ENCODE measurements around the gene EYA2.

Gene EYA2

GRCh38 chr20:46974669-46975434 is 80.2 kb downstream of the EYA2 start:
- no peak for TF ChIP-seq CTCF (IDR thresholded peaks at IDR 0.05; ENCODE audit: low read depth, low read length)
- H3K4me3 ChIP-seq (ENCODE audit: low read depth, low read length) = no peak overlapping the region
- in situ Hi-C loops (cut with HindIII; ENCODE audit: low sequenced_read_pairs) = no loop called here
- no peak for DNase-seq (ENCODE audit: low read depth, low spot score)

DNA sequence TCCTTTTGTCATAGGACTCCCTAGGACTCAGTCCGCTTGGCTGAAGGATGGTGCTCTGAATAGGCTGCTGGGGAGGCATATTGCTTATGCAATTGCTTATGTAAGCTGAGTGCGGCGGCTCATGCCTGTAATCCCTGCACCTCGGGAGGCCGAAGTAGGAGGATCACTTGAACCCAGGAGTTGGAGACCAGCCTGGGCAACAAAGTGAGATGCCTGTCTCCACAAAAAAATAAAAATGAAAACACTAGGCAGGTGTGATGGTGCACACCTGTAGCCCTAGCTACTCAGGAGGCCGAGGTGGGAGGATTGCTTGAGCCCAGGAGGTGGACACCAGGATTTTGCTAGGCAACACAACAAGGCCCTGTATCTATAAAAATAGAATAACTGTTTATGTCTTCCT is 81.3 kb downstream of the EYA2 start:
- H3K4me3 ChIP-seq (ENCODE audit: low read depth, low read length) = no peak overlapping the region
- no peak for TF ChIP-seq CTCF (IDR thresholded peaks at IDR 0.05; ENCODE audit: low read depth, low read length)
- in situ Hi-C loops (cut with HindIII; ENCODE audit: low sequenced_read_pairs) = no loop called here
- no peak for DNase-seq (ENCODE audit: low read depth, low spot score)

- in situ Hi-C loops (cut with HindIII; ENCODE audit: low sequenced_read_pairs) = no loop called here
- H3K4me3 ChIP-seq (ENCODE audit: low read depth, low read length) = no peak overlapping the region
- no peak for TF ChIP-seq CTCF (IDR thresholded peaks at IDR 0.05; ENCODE audit: low read depth, low read length)
- no peak for DNase-seq (ENCODE audit: low read depth, low spot score)
Measured at GRCh38 chr20:46977204-46977603, 82.6 kb downstream of the EYA2 start.

- no peak for DNase-seq (ENCODE audit: low read depth, low spot score)
- no peak for TF ChIP-seq CTCF (IDR thresholded peaks at IDR 0.05; ENCODE audit: low read depth, low read length)
- H3K4me3 ChIP-seq (ENCODE audit: low read depth, low read length) = no peak overlapping the region
- in situ Hi-C loops (cut with HindIII; ENCODE audit: low sequenced_read_pairs) = no loop called here
Measured at GRCh38 chr20:46977909-46978588, 83.4 kb downstream of the EYA2 start.

DNA sequence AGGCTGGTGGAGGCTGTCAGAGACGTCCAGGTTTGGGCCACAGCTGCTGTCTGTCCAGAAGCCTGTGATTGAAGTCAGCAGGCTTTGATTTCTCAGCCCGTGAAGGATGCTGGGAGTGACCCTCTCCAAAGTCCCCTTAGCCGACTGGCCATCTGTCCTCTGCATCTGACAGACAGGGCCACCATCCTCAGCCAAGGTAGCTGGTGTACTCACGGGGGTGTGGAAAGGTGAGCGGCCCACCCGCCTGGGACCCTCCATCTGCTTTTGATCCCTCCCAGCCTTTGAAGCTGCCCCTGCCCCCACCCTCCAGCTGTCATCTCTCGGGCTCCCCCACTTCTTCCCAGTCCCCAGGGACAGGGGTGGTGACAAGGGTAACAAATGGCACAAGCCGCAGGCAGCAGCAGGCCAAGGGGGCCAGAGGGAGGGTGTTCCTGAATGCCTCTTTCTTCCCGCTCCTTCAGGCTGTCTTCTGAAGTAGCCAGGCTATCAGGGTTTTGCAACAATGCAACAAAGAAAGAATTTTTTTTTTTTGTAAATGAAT is 84.4 kb downstream of the EYA2 start:
- DNase-seq (ENCODE audit: low read depth, low spot score) = no peak
- in situ Hi-C loops (cut with HindIII; ENCODE audit: low sequenced_read_pairs) = no loop called here
- no peak overlapping the region for H3K4me3 ChIP-seq (ENCODE audit: low read depth, low read length)
- TF ChIP-seq CTCF (IDR thresholded peaks at IDR 0.05; ENCODE audit: low read depth, low read length) = no peak

DNA sequence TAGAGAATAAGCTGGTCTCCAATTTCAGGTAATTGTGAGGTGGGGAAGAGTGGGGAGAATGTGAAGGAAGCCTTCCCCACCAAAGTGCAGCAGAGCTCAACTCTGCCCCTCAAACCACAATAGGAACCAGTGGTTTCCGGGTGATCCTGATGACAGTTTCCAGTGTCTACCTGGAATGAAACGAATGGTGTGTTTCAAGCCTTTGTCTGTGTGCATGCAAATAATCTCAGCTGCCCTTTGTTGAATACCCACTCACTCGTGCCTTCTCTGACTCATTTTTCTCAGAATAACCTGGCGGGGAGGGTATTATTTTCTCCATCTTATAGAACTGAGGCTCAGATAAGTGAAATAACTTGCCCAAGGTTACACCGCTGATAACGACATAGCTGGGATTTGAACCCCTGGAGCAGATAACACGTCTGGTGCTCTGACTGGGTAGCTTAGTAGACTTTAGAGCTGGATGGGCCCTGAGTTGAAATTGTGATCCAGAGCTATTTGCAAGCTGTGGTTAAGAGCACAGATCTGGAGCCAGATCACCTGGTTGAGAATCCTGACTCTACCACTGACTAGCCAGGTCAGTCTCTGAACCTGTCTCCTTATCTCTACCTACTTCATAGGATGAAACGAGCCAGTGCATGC is 85.1 kb downstream of the EYA2 start:
- in situ Hi-C loops (cut with HindIII; ENCODE audit: low sequenced_read_pairs) = no loop called here
- DNase-seq (ENCODE audit: low read depth, low spot score) = no peak
- TF ChIP-seq CTCF (IDR thresholded peaks at IDR 0.05; ENCODE audit: low read depth, low read length) = no peak
- no peak overlapping the region for H3K4me3 ChIP-seq (ENCODE audit: low read depth, low read length)
